H7 (cell line): Measurements from ENCODE around the gene ARG1. TPM values are rescaled to one million over a fixed set of nuclear protein-coding genes. Genes with fewer than 3 reads are reported as not detected.

Source experiments
- DNase-seq: peaks from one replicate; pipeline ENCODE4 v3.0.0; 2012
- H3K27me3 ChIP-seq: 2 replicates; pipeline ENCODE4 v1.6.0; 2011; ENCODE audit warnings: mild to moderate bottlenecking, low read length; ENCODE audit not compliant: control insufficient read depth, insufficient read depth
- H3K36me3 ChIP-seq: replicated peaks from 2 replicates; pipeline ENCODE4 v1.5.1; 2011; ENCODE audit warnings: low read length; ENCODE audit not compliant: control insufficient read depth, insufficient read depth
- H3K4me3 ChIP-seq: 2 replicates; pipeline ENCODE4 v1.5.1; 2011; ENCODE audit warnings: low read depth, mild to moderate bottlenecking, control low read depth, low read length, moderate library complexity; ENCODE audit not compliant: insufficient read depth
- total RNA-seq: library from RNA; depleted of rRNA; stranded (reverse); fragments of >200 nt; shearing (Covaris generic); gene quantifications from 2 replicates; pipeline ENCODE4 v1.2.3, GENCODE V29; 2014; rRNA removed

Gene ARG1
- total RNA-seq, 1 experiment from 2014 or later, result not detected

- H3K27me3 ChIP-seq, result no peaks in the 10 kb centered on the region
- no peak overlapping the region for H3K4me3 ChIP-seq
- no peak for DNase-seq
- H3K36me3 ChIP-seq, result peaks cover 11% of the 10 kb centered on the region
Measured at GRCh38 chr6:131602781-131603312, 29.8 kb downstream of the ARG1 start.

GRCh38 chr6:131613296-131613925, 40.4 kb downstream of the ARG1 start:
- Histone ChIP-seq H3K36me3 (peaks cover 17% of the 10 kb centered on the region), H3K4me3 (no peak overlapping the region), H3K27me3 (no peaks in the 10 kb centered on the region)
- no peak for DNase-seq

GRCh38 chr6:131615275-131615674, 42.2 kb downstream of the ARG1 start:
- peaks cover 13% of the 10 kb centered on the region for H3K36me3 ChIP-seq

GRCh38 chr6:131627724-131628682, 55.0 kb downstream of the ARG1 start, which contains the start of gene MED23:
MED23 (minus strand) TSS chr6:131628242; CDS start chr6:131628049, 193 bp downstream.
- DNase-seq, result peak; percentile 84
- peaks cover 2% of the 10 kb centered on the region; the same call in 1 of the 2 replicates for H3K36me3 ChIP-seq
- H3K4me3 ChIP-seq, result peak within 1 kb of the TSS; percentile 81
- no peaks in the 10 kb centered on the region for H3K27me3 ChIP-seq

More at GRCh38 chr6:131615275-131615674, 42.2 kb downstream of the ARG1 start:
- H3K4me3 ChIP-seq, result no peak overlapping the region
- DNase-seq, result no peak
- no peaks in the 10 kb centered on the region for H3K27me3 ChIP-seq

GRCh38 chr6:131628726-131629125, 55.7 kb downstream of the ARG1 start:
- Histone ChIP-seq H3K27me3 (no peaks in the 10 kb centered on the region), H3K4me3 (no peak overlapping the region), H3K36me3 (peaks cover 2% of the 10 kb centered on the region; the same call in 1 of the 2 replicates)
- DNase-seq, result no peak

- no peaks in the 10 kb centered on the region for H3K27me3 ChIP-seq
- no peaks in the 10 kb centered on the region for H3K36me3 ChIP-seq
- H3K4me3 ChIP-seq, result no peak overlapping the region
- DNase-seq, result no peak
Measured at GRCh38 chr6:131629651-131630050, 56.6 kb downstream of the ARG1 start.

- Histone ChIP-seq H3K4me3 (no peak overlapping the region), H3K36me3 (no peaks in the 10 kb centered on the region), H3K27me3 (no peaks in the 10 kb centered on the region)
- DNase-seq, result no peak
Measured at GRCh38 chr6:131631625-131632289, 58.7 kb downstream of the ARG1 start.

Other genes starting within 250 kb of the ARG1 start
- 15.8 and 26.1 TPM in 2 replicates for gene MED23, start 55.0 kb downstream of the ARG1 start, total RNA-seq
- gene ENPP3, start 64.1 kb downstream of the ARG1 start, total RNA-seq, result not detected in 2 replicates
- not detected in 2 replicates for gene OR2A4, start 128.2 kb downstream of the ARG1 start, total RNA-seq
- gene CTAGE9, start 137.8 kb downstream of the ARG1 start, total RNA-seq, result not detected in 2 replicates
- 17.8 and 24.5 TPM in 2 replicates for gene ENPP1, start 234.8 kb downstream of the ARG1 start, total RNA-seq